Middle frontal gyrus (tissue), 1 donor: ENCODE data around the gene PPIE.

Source experiments
- DNase-seq: peaks from one replicate; pipeline ENCODE4 v3.0.0-alpha.2; 2015; ENCODE audit warnings: low spot score; ENCODE audit errors: extremely low spot score

PPIE gene

DNA sequence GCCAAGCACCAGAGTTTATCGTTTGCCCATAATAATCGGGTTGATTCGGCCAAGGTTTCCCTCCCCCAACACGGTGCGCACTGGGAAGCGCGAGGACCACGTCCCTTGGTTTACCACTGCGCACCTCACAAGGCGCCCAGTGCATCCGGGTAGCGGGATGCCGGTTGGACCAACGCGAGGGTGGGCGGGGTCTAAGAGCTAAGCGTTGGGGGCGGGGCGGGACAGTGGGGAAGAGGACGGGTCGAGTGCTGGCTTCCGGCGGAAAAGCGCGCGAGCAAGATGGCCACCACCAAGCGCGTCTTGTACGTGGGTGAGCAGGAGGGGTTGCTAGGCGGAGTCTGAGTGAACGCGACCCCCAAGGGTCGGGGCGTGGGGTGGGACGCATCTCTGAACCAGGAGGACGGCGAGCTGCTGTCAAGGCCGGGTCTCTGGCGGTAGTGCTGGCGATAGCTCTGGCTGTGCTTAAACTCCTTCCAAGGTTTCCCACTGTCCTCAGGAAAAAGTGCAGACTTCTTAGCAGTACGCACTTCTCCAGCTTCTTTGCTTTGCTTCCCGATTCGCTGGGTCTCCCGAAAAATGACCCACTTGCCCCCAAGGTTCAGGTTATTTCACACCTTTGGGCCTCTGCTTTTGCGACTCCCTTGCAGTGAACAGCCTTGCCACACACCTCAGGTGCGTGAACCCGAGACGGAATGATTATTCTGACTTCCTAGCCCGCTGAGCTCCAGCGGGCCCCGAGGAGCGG, at the start of gene PPIE:
Gene PPIE, plus strand, starts transcription at position 261 of the 745 bp plus-strand sequence. Its CDS starts 19 bp downstream, at position 280.
- DNase-seq: peak; percentile 88

DNA sequence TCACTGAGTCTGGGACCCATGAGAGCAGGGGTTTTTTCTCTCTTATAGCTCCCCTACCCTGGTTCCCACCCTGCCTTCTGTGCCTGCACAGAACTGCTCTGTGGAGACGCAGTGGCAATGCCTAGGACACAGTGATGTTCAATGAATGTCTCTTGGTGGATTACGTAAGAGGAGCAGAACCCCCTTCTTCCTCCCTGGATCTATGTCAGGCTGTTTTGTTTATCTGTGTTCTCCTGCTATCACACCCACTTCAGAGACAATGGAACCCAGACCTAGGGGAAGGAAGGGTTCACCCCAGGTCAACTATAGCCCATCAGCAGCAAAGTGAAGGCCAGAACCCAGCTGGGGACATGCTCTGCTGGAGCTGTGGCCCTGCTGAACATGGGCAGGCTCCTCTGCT, 49.5 kb upstream of the PPIE start:
- no peak for DNase-seq

DNA sequence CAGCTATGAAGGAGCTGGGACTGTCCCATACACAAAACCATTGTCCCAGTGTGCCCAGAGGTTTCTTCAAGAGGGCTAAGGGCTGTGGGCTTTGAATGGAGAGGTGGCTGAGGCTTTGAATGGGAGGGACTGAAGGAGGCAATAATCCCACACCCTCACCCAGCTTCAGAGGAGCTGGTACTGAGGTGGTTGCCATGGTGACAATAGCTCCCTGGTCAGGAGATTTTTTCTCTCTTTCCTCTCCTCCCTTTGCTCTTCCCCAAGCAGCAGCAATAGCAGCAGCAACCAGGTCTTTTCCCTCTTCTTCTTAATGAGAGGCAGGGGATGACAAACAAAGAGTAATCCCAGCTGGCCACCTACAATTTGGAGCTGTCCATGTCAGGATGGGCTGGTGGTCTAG, 49.0 kb upstream of the PPIE start:
- DNase-seq: peak; percentile 39

GRCh38 chr1:39690225-39690624, 48.5 kb upstream of the PPIE start:
- no peak for DNase-seq

GRCh38 chr1:39690794-39691382, 47.8 kb upstream of the PPIE start:
- no peak for DNase-seq

DNA sequence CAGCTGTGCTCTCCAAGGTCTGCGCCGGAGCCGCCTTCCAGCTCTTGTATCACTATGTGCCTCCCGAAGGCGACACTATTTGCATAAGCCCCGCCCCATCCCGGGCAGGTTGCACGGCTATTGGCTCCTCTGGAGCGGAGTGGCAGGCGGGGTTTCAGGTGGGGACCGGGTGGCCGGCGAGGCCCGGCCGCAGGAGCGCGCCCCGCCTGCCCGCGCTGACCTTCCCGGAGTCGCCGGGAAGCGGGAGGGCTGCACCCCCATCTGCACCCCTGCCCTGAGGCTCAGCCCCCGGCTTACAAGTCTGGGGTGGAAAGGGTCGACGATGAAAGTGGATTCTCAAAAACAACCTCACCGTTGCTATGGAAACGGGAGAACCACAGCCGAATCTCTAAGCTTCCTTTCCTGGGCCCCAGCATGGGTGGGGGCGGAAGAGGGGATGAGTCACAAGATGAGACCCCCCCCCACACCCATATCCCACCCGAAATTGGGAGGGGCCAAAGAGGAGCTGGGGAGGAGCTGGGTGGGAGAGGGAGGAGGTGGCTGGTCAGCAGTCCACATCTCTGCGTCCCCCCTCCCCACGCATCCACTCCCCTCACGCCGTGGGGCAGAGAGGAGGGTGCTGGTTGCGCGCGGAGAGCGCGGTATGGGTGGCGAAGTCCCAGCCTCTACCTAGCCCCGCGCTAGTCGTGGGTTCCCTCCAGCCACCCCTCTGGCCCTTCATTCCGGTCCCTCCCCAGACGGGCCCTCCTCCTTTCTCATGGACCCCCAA, 47.1 kb upstream of the PPIE start, which contains the start of gene HPCAL4:
Gene HPCAL4, minus strand, starts transcription at position 51 of the 769 bp plus-strand sequence. CDS start 6,830 bp downstream, outside the sequence.
- DNase-seq: peak; percentile 78

DNA sequence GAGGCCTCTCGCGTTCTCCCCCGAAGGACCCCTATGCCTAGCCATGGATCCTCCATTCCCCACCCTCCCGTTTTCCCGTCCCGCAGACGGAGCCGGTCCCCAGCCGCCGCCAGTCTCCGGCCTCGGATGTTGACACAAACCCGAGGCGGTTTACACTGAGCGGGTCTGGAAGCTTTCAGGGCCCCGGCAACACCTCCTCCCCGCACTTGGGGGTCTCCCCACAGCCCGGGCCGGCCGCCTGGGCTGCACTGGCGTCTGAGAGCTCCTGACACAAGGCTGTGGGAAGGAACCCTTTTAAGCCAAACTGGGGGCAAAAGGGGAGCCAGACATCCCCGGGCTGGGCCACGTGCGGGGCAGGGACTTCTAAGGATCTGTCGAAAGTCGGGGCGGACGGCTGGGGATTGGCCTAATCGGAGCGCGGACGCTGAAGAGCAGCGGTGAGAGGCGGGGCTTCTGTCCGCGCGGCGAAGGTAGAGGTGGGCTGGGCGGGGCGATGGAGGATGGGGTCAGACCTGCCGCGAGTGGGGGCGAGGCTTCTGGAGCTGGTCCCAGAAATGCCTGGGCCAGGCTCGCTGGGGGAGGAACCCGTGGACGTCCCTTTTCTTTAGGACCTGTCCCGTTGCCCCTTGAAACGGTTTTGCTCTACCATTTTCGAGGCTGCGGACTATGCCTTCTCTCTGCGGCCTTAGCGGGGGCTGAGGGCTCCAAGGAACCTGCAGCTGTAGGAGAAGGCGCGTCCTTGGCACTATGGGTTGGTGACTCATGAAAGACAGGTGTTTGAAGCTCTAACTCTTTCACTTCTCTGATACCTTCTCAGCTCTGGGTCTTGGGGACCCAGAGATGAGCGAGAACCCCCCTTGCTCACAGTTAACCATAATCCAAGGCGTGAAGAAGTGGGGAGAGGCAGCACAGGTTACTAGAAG, 46.3 kb upstream of the PPIE start:
- no peak for DNase-seq

- no peak for DNase-seq
Measured at GRCh38 chr1:39694026-39694425, 44.7 kb upstream of the PPIE start.

DNA sequence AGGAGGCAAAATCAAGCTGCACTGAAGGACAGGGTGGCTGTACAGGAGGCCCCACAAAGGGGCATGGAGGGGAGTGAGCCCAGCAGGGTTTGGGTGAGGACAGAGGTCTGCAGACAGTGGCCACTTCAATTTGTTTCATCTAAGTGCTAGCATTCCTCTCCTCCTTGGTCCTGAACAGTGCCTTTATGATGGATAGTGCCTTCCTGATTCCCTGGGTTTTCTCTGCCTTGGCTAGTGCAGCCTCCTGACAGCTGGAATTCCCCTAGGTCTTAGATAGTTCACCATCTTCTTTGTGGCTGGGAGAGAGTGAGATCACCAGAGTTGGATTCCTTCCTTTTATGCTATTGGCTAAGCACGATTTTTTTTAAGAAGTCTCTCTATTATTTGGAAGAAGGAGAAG, 43.7 kb upstream of the PPIE start:
- DNase-seq: no peak

GRCh38 chr1:39696448-39696847, 42.2 kb upstream of the PPIE start:
- no peak for DNase-seq

DNA sequence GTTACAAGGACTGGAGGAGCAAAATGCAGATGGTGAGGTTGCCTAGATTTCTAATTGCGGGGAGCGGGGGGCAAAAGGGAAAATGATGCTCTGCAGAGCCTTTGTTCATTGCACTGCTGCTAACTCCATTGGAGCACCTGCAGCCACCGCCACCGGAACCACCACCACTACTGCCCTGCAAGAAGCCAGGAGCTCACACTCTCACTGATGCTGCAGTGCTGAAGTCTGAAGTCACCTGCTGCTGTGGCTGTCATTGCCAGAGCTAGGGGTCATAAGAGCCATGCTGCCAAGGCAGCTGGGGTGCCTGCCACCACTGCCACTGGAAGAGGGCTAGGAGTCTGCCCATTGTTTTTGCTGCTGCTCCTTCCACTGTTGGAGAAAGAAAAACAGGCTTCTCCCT, 40.1 kb upstream of the PPIE start:
- DNase-seq: no peak

- DNase-seq: no peak
Measured at GRCh38 chr1:39699419-39699818, 39.3 kb upstream of the PPIE start.

GRCh38 chr1:39700348-39700747, 38.3 kb upstream of the PPIE start:
- no peak for DNase-seq

GRCh38 chr1:39701049-39701439, 37.6 kb upstream of the PPIE start:
- no peak for DNase-seq

- DNase-seq: no peak
Measured at GRCh38 chr1:39704757-39705156, 33.9 kb upstream of the PPIE start.

GRCh38 chr1:39707506-39707905, 31.2 kb upstream of the PPIE start:
- no peak for DNase-seq

DNA sequence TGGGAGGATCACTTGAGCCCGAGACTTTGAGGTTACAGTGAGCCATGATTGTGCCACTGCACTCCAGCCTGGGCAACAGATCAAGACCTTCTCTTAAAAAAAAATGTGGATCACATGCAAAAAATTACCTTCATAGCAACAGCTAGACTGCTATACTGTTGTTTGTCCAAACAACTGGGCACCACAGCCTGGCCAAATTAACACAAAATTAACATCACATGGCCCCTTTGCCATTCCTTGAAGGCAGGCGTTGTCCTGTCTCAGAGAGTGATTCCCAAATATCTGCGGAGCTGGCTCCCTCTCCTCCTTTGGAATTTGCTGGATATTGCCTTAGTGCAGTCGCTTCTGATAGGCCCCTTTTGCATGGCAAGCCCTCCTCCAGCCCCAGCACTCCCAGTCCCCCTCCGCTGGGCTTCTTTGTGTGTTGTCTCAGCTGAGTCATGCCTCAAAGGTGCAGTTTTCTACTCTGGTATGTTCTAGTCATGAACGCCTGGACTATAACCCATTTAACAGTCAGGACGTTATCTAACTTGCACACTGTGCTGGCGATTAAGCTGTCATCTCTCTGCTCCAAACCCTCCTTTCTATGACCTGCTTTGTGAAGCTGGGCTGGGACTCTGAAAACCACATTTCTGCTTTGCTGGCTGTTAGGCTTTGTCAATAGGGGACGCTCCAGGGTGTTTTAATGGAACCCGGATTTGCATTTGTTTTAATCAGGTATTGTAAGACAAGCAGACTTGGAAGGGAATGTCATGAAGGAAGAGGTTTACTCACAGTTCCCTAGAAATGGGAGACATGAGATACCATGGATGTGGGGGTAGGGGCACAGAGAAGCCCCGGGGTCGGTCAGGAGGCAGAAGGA, 27.3 kb upstream of the PPIE start:
- DNase-seq: no peak

DNA sequence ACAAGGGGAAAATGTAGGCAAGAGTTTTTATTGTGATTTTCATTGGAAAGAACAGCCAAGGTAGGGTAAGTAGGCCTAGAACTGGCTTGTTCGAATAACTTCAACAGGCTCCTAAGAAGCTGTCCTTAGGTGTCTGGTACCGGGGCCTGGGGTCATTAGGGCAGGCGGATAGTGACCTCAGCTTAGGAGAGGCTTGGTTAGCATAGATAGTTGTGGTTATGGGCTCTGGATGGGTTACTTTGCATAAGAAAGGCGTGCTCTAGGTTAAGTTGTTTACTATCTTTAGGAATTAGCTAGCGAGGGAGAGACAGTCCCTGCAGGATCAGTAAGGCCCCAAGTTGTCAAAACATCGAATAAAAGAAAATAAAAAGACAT, 26.7 kb upstream of the PPIE start:
- DNase-seq: no peak

- no peak for DNase-seq
Measured at GRCh38 chr1:39713557-39713956, 25.1 kb upstream of the PPIE start.

- DNase-seq: no peak
Measured at GRCh38 chr1:39717809-39718208, 20.9 kb upstream of the PPIE start.
